SW 1271 (cell line): ENCODE measurements around the gene MCHR1.

Experiments
- DNase-seq, 2 experiments: peaks; one replicate each; lab custom pipeline; 2025; lab: John Stamatoyannopoulos, UW

The MCHR1 gene, protein sequence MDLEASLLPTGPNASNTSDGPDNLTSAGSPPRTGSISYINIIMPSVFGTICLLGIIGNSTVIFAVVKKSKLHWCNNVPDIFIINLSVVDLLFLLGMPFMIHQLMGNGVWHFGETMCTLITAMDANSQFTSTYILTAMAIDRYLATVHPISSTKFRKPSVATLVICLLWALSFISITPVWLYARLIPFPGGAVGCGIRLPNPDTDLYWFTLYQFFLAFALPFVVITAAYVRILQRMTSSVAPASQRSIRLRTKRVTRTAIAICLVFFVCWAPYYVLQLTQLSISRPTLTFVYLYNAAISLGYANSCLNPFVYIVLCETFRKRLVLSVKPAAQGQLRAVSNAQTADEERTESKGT

GRCh38 chr22:40679249-40679963, at the start of gene MCHR1:
MCHR1 (plus strand) TSS chr22:40679484; CDS start chr22:40679653, 169 bp downstream.
- DNase-seq = no peak

GRCh38 chr22:40631925-40632324, 47.4 kb upstream of the MCHR1 start:
- DNase-seq = no peak

- DNase-seq = no peak
Observed at GRCh38 chr22:40633036-40633435, 46.2 kb upstream of the MCHR1 start.

DNA sequence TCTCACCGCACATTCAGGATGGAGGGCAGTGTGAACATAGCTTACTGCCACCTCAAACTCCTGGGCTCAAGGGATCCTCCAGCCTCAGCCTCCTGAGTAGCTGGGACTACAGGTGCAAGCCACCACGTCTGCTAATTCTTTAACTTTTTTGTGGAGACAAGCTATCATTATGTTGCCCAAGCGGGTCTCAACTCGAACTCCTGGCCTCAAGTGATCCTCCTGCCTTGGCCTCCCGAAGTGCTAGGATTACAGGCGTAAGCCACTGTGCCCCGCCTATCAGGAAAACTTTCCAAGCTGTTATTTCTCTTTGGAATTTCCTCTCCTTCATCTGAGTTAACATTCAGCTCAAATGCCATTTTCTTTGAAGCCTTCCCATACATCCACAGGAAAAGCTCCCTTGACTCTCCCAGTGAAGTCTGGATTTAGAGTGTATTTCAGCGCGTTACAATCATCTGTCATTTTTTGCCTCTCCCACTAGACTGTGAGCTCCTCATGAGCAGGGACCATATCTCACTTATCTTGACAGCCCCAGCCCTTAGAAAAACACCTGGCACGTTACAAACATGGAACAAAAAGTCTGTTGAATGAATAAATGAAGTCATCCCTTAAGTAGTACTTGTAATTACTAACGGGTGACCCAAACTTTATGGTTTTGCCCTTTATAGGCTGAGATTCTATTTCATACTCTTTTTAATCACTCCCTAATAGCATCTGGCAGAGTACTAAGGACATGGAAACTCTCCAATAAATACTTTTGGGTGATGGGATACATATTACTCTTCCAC, 45.0 kb upstream of the MCHR1 start:
- no peak for DNase-seq

- DNase-seq = no peak
Observed at GRCh38 chr22:40635043-40635939, 44.0 kb upstream of the MCHR1 start.

GRCh38 chr22:40635940-40636379, 43.3 kb upstream of the MCHR1 start:
- DNase-seq = no peak

DNA sequence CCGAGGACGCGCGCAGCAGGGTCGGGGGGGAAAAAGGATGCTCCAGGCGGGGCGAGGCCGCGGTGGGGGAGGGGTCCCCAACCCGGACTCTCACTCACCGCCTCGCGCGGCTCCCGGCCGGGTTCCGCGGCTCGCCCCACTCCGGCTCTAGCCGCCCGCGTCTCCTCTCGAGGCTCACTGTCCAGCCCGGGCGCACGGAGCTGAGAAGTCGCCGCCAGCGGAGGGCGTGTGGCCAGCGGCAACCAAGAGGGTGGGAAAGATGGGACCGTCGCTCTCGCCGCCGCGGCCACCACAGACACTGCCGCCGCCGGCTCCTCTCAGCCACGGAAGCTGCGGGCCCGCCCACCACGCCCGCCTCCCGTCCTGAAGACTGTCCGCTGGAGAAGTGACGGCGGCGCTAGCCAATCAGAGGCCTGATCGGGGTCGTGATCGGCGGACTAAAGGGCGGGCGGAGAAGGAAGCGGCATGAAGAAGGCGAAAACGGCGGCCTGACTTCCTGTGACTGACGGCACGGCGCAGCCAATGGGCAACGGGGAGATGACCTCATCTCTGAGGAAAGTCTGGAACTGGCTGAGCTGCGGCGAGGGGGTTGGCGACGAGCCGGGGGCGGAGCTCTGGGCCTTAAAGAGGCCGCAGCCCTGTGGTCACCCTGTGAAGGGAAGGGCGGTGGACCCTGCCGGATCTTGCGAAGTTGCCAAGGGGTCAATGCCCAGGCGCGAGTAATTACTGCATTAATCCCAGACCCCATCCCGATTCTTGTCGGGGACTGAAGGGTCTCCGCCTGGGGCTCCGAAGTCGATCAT, 42.7 kb upstream of the MCHR1 start, which contains the start of gene MRTFA:
TSS of gene MRTFA (minus strand) at position 340 of the 803 bp plus-strand sequence.
- peak; percentile 90 to 98 for DNase-seq

DNA sequence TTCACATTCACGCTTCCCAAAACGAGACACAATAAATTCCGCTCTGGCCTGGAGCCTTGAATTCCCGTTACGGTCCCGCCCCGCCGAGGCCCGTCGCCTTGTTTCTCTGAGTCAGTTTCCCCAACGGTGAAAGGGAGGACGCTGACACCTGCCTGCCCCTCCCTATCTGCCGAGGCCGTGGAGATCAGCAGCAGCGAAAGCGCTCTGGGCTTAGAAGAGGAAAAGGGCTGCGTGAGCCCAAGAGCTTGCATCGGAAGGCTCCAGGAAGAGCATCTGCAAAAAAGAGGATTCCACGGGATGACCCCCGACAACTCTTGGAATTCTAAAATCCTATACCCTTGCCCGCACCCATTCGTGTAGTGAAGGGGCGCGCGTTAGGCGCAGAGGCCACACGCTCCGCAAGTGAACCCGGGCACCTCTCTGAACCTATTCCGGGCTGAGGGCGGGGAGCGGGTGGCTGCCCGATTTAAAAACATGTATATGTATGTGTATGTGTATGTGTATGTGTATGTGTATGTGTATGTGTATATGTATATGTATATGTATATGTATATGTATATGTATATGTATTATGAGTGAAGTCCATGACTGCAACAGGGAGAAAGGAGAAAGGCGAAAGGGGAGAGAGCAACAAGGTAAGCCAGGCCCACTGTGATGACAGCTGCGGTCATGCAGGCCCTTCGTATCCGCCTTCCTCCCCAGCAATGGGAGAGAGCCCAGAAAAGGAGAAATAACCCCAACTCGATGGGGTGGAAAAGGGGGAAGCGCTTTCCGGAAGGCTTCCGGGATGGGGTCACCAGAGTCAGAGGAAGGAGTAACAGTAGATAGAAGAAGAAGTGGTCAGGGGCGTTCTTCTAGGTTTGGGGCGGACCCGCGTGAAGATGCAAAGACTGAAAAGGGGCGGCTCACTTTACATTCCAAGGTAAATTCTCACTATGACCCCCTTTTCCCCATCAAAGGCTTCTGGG, 41.8 kb upstream of the MCHR1 start:
- no peak for DNase-seq

DNA sequence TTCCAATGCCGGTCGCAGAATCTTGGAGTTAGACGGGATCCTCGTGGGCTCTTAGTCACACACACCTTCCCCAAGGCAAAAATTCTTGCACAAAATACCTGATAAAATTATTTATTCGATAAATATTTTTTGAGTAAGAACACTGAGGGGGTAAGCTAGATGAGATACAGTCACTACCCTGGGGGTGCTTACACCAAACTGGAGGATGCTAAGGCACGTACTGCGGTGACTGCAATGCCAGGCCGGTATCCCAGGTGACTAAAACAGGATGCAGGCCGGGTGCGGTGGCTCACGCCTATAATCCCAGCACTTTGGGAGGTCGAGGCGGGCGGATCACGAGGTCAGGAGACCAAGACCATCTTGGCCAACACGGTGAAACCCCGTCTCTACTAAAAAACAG, 41.0 kb upstream of the MCHR1 start:
- DNase-seq = no peak

GRCh38 chr22:40641269-40641668, 38.0 kb upstream of the MCHR1 start:
- DNase-seq = no peak

DNA sequence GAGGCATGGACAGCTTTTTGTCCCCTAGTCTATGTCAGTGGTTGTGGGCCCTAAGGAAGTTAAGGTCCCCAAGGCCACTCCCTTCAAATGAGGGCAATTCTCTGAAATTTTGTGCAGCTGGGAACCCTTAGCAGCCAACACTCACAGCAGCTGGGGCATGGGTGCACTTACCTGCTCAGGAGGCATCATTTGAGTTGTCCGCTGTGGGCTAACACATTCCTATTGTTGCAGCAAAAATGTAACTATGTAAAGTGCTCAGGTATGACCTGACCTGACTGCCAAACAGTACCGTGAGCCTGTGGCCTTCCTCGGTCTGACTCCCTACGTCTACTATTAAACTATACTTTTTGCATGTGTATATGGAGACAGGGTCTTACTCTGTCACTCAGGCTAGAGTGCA, 37.0 kb upstream of the MCHR1 start:
- DNase-seq = no peak

DNA sequence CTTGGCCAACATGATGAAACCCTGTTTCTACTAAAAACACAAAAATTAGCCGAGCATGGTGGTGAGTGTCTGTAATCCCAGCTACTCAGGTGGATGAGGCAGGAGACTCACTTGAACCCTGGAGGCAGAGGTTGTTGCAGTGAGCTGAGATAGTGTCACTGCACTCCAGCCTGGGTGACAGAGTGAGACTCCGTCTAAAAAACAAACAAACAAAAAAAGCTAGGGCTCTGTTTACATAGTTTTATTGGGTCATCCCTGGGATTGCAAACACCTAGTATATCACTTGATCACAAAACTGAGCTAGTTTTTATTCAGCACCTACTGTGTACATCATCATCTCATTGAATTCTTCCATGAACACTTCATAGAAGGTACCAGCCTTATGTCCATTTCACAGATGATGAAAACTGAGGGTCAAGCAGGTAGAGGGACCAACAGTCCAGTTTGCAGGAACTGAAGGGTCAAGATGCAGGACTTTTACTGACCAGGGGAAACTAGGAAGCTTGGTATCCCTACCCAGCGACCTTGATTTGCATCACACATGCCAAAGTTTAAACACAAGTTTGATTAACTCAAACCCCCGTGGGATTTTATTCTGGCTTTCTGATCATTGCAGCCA, 33.6 kb upstream of the MCHR1 start:
- DNase-seq = no peak

DNA sequence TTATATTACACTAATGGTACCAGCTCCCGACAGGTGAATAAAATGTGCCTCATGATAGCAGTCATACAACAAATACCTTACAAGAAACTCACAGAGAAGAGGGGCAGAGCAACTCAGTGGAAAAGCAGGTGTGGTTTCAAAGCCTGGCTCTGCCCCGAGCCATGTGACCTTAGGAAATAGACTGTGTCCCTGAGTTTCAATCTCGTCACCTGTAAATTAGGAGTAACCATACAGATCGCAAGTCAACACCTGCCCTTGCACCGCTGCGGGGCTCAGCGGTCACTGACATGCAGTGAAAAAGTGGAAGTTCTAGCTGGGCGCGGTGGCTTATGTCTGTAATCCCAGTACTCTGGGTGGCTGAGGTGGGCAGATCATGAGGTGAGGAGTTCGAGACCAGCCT, 30.9 kb upstream of the MCHR1 start:
- DNase-seq = no peak

DNA sequence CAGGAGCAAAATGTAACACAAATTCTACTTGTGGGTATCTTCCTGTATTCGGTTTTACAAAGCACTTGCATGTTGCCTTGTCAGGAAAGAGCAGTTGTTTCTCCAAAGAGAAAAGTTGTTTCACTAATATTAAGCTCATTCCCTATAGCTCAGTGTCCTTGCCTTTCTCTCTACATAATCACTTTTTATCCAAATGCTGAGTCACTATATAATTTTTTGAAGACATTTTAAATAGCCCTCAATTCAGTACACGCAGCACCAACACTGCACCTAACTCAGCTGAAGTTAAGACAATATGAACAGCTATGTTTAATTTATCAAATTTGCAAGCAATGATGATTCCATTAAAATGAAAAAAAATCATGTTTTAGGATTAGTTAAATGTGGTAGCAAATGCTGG, 28.2 kb upstream of the MCHR1 start:
- DNase-seq = no peak

DNA sequence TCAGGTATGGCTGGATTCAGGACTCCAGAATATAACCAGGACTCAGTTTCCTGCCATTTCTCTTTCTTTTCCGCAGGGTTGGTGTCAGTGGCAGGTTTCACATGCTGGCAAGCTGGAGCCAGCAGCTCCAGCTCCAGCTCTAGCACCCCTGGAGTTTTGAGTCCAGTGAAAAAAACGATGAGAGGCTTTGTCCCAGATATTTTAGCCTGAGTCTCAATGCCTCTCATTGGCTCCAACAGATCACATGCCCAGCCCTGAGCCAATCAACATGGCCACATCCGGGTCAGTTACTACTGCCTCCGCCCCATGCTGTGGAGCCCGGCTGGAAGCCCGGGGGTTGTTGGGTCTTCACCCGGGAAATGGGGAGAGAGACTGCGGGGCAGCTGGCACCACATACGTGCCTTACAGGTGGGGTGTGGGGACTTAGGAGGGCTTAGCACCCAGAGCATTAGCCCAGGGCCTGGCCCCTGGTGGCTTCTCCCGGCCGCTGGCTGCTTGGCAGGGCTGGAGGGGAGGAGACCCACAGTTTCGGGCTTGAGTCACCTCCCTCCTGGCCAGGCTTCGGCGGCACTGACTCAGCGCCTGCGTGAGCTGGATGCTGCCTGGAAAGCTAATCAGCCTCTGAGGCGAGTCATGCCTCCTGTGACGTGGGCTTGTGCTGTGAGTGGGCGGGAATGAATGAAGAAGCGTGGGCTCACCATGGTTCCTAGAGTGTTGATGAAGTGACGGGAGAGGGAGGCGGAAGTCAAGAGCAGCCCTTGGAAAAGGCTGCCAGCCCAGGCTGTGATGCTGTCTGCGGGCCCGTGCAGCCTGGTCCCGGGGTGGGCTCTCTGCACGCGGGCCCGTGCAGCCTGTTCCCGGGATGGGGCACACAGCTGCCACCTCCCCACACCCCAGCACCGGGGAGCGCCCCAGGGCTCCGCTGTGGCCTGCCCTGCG, 27.5 kb upstream of the MCHR1 start:
- peak; percentile 85 to 90 for DNase-seq

DNA sequence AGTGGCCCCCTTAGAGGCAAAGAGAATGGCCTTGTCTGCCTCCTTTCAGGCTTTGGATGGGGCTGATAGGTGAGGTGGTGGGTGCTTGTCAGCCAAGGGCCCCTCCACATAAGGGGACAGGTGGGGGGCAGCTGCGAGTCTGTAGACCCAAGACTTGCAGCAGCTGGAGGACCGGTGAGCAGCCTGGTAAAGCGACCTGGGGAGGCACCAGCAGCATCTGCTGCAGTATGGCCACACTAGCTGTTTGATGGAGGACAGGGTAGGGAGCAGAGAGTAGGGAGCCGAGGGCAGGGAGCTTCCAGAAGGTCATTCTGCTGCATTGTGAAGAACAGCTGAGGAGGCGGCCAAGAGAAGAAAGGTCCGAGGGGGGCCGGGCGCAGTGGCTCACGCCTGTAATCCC, 25.9 kb upstream of the MCHR1 start:
- no peak for DNase-seq

DNA sequence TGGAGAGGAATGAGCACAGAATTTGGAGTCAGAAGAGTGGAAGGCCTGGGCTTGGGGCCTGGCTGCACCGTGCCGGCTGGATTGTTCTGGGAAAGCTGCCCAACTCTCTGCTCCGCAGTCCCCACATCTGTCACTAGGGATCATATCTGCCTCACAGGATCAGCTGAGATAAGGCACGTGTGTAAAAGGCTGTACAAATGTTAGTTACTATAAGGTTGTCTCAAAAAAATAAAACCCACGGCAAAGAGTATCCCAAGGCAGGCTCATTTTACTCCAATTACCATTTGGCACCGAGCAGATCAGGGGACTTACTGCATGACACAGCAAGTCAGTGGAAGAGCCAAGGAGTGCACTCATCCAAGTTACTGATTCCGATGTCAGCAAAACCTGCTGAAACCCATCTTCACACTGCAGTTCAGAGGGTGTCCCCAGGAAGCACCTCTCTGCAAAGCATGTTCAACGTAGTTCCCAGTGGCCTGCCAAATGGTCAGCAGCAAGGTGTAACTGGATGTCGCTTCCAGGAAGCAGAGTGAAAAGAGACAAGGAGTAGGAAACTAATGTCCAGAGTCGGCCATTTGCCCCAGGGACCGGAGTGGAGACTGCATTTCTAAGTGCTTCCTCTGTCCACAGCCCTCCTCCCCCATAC, 24.6 kb upstream of the MCHR1 start:
- DNase-seq = peak in 1 of 2 experiments; percentile 2
